Omental fat pad (tissue), 4 donors: ENCODE results near the gene STAG1. TPM values are rescaled to one million over a fixed set of nuclear protein-coding genes. Genes with fewer than 3 reads are reported as not detected.

Source experiments
- ATAC-seq: fragments of 150-250 bp; one replicate; pipeline ENCODE4 v1.9.1; 2016; ENCODE audit warnings: mild to moderate bottlenecking, moderate library complexity; ENCODE audit not compliant: low FRiP score
- DNase-seq: peaks from one replicate; pipeline ENCODE4 v3.0.0-alpha.2; 2019; ENCODE audit warnings: low spot score
- CTCF ChIP-seq, 3 donors: fragments of 450-650 bp; IDR thresholded peaks; one replicate each; pipeline ENCODE4 v1.5.1; 2016 to 2017; ENCODE audit warnings: antibody characterized with exemption in 3 of 3, mild to moderate bottlenecking in 3 of 3, moderate library complexity in 2 of 3
- total RNA-seq, 4 donors: library from RNA; depleted of rRNA; stranded (reverse); fragments of >200 nt; gene quantifications; one replicate each; pipeline ENCODE4 v1.1.0, GENCODE V29; 2016

Gene STAG1
- total RNA-seq, 4 donors from 2014 or later: 37.6 to 57.5 (median 41.6) TPM

- ATAC-seq (no peak), DNase-seq (no peak)
- no peak for TF ChIP-seq CTCF (IDR thresholded peaks at IDR 0.05)
Observed at GRCh38 chr3:136664771-136665170, 87.4 kb downstream of the STAG1 start.

GRCh38 chr3:136661282-136661681, 90.9 kb downstream of the STAG1 start:
- TF ChIP-seq CTCF (IDR thresholded peaks at IDR 0.05): no peak
- DNase-seq: no peak
- ATAC-seq: no peak

DNA sequence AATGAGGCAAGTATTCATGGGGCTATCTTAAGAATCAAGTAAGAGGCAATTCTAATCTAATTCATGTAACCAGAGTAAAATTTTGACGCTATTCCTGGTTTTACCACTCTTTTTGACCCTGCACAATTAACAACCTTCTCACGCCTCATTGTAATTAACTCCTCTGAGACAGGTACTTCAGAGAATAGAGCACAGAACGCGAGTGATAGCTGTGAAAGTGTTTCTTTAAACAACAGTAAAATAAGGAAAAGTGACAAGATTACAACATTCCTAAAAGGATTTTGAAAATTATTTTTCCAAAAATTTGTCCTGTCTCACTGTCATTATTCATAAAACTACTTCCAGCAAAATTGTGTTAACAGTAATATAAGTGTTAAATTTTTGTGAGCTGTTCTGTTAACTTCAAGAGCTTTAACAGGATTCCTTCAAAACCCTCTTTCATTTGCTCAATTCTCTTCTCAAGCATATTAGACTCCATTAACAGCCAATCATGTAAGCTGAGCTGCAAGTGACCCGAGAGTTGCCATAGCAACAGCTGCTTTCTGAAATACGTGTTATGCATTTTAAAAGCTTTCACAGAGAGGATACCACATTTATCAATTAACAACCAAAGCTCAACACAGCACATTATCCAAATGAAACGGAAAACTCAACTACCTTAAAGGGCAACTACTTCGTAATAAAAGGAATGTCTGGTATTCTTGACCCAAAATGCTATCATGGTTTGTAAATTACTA, 93.1 kb downstream of the STAG1 start:
- no peak for TF ChIP-seq CTCF (IDR thresholded peaks at IDR 0.05)
- ATAC-seq (no peak), DNase-seq (no peak)

DNA sequence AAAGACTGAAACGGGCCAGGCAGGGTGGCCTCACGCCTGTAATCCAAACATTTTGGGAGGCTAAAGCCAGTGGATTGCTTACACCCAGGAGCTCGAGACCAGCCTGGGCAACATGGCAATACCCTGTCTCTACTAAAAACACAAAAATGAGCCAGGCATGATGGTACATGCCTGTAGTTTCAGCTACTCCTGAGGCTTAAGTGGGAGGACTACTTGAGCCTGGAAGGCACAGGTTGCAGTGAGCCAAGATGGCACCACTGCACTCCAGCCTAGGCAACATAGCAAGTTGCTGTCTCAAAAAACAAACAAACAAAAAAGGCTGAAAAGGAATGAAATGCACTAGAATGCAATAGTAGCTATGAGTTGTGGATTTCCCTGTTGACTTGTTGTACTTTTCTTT, 94.7 kb downstream of the STAG1 start:
- DNase-seq: no peak
- no peak for ATAC-seq
- TF ChIP-seq CTCF (IDR thresholded peaks at IDR 0.05): no peak

GRCh38 chr3:136653628-136654027, 98.5 kb downstream of the STAG1 start:
- ATAC-seq (no peak), DNase-seq (no peak)
- TF ChIP-seq CTCF (IDR thresholded peaks at IDR 0.05): no peak

- ATAC-seq (no peak), DNase-seq (no peak)
- TF ChIP-seq CTCF (IDR thresholded peaks at IDR 0.05): no peak
Observed at GRCh38 chr3:136651581-136651980, 100.6 kb downstream of the STAG1 start.

DNA sequence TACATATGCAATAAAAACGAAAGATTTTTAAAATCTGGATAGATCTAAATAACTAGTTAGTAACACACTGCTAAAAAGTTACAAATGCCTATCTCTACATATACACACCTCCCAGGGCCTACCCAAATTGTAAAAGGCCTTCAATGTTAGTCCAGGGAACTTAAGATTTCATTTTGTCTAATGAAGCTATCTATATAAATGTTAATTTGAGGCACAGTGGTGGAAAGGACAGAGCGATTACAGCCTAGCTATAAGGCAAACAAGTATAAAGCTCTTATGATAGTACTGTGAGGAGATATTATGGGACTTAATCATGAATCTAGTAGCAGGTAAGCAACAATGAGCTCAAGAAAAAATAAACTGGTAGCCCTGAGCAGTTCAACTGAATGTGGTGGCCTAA, 101.7 kb downstream of the STAG1 start:
- no peak for ATAC-seq
- TF ChIP-seq CTCF (IDR thresholded peaks at IDR 0.05): no peak
- DNase-seq: no peak
